CD4-positive, alpha-beta T cell (primary cell): ENCODE data around the gene SRMS. TPM values are rescaled to one million over a fixed set of nuclear protein-coding genes. Genes with fewer than 3 reads are reported as not detected.

Experiments
- ATAC-seq: fragments of 200-7000 bp; cut with Tn5 transposase; one replicate; pipeline ENCODE4 v1.10.0; 2022; ENCODE audit warnings: mild to moderate bottlenecking; ENCODE audit not compliant: poor library complexity
- CTCF ChIA-PET: fragments of 350-600 bp; sonication (Branson Sonifier 250); formaldehyde crosslinking; loops from one replicate; lab custom pipeline; 2021; ENCODE audit warnings: antibody characterized with exemption, inconsistent platforms; lab: Charles Lee
- POLR2A ChIA-PET: fragments of 350-600 bp; sonication (Branson Sonifier 250); formaldehyde crosslinking; loops from one replicate; lab custom pipeline; 2021; ENCODE audit warnings: antibody characterized with exemption, inconsistent platforms; lab: Charles Lee
- DNase-seq, 14 experiments: peaks; one replicate each; pipeline ENCODE4 v3.0.0-alpha.2; 2013 to 2020; ENCODE audit warnings: mixed read lengths in 2 of 14
- H3K27ac ChIP-seq, 2 donors: one replicate each; pipeline versions ENCODE4 v1.5.1 to v1.7.0; 2013; ENCODE audit warnings: low read length in 2 of 2, low read depth in 1 of 2, mild to moderate bottlenecking in 1 of 2
- H3K27me3 ChIP-seq, 2 experiments: 1 replicate in 1 of 2; 2 replicates in 1 of 2; pipeline versions ENCODE4 v1.6.1 to v1.7.0; 2013; ENCODE audit warnings: low read length in 2 of 2, control low read depth in 1 of 2, mild to moderate bottlenecking in 1 of 2, moderate library complexity in 1 of 2; ENCODE audit not compliant: insufficient read depth in 2 of 2, control insufficient read depth in 1 of 2
- H3K36me3 ChIP-seq: one replicate; pipeline ENCODE4 v1.6.1; 2013; ENCODE audit warnings: low read length, control low read depth; ENCODE audit not compliant: insufficient read depth
- H3K4me1 ChIP-seq: one replicate; pipeline ENCODE4 v1.6.1; 2013; ENCODE audit warnings: low read length, control low read depth; ENCODE audit not compliant: insufficient read depth
- H3K4me3 ChIP-seq: one replicate; pipeline ENCODE4 v1.5.1; 2013; ENCODE audit warnings: mild to moderate bottlenecking, low read length, moderate library complexity
- H3K9me3 ChIP-seq, 2 experiments: 1 replicate in 1 of 2; 2 replicates in 1 of 2; pipeline versions ENCODE4 v1.6.1 to v1.7.0; 2013; ENCODE audit warnings: low read length in 2 of 2, mild to moderate bottlenecking in 2 of 2, control low read depth in 1 of 2, moderate library complexity in 1 of 2; ENCODE audit not compliant: control insufficient read depth in 1 of 2, insufficient read depth in 1 of 2
- H3K27ac Mint-ChIP-seq: one replicate; pipeline ENCODE4 v1.8.0; 2020; ENCODE audit warnings: mixed read lengths
- H3K27me3 Mint-ChIP-seq: one replicate; pipeline ENCODE4 v1.8.0; 2021; ENCODE audit warnings: mixed read lengths
- H3K36me3 Mint-ChIP-seq: one replicate; pipeline ENCODE4 v1.8.0; 2021; ENCODE audit warnings: low read depth, mixed read lengths
- H3K4me1 Mint-ChIP-seq: one replicate; pipeline ENCODE4 v1.8.0; 2021; ENCODE audit warnings: low read depth, mixed read lengths
- H3K4me3 Mint-ChIP-seq: one replicate; pipeline ENCODE4 v1.8.0; 2020; ENCODE audit warnings: mild to moderate bottlenecking, mixed read lengths
- H3K9me3 Mint-ChIP-seq: one replicate; pipeline ENCODE4 v1.8.0; 2020; ENCODE audit warnings: mixed read lengths
- intact Hi-C, 2 experiments: fragments of 100-400 bp; cut with DNase I in 1 of 2; cut with micrococcal nuclease in 1 of 2; formaldehyde crosslinking; loops; one replicate each; pipeline versions ENCODE4 v1.15.1 to v1.9.0; 2023 to 2025; cut with DNase I, micrococcal nuclease
- total RNA-seq, 174 experiments: library from RNA in 2 of 174; stranded (reverse) in 2 of 174; gene quantifications; one replicate each; pipeline ENCODE4 v1.2.3 and lab custom pipeline; 2021 to 2026
- TF ChIP-seq, protein P1 (sequence below): fragments of 200-600 bp; IDR thresholded peaks from one replicate; pipeline ENCODE4 v1.8.0; 2022; ENCODE audit warnings: antibody characterized with exemption, mild to moderate bottlenecking

The SRMS gene
- total RNA-seq, 2 experiments from 2014 or later: not detected

DNA sequence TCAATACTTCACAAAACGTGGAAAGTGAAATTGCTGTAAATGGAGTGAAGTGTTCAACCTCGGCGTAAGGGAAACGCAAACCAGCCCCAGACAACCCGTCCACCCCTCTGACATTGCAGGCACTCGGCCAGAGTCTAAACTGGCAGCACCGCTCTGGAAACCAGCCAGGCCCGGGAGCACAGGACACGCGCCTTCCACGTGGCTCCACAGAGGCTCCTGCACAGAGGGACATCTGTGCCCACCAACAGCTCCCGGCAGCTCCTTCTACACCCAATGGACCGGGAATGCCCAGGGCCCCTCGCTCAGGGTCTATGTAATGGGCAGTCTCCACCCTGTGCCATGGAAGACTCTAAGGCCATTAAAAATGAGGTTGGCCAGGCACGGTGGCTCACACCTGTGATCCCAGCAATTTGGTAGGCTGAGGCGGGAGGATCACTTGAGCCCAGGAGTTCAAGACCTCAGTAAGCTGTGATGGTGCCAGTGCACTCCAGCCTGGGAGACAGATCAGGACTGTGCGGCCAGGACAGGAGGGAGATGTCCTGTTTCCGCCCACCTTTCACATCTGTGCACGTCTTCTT lies 29.9 kb upstream of the SRMS start:
- ATAC-seq (no peak), DNase-seq (no peak)
- H3K27me3 Mint-ChIP-seq: no peaks in the 10 kb centered on the region
- Histone ChIP-seq H3K4me3 (no peak overlapping the region), H3K36me3 (peaks cover 3% of the 10 kb centered on the region), H3K9me3 (peaks cover 0 to 4% of the 10 kb centered on the region in 2 experiments), H3K27me3 (no peaks in the 10 kb centered on the region), H3K27ac (no peak overlapping the region), H3K4me1 (peaks cover 31% of the 10 kb centered on the region)
- peaks cover 15% of the 10 kb centered on the region for H3K4me1 Mint-ChIP-seq
- H3K9me3 Mint-ChIP-seq: no peaks in the 10 kb centered on the region
- ChIA-PET CTCF (no interaction called here), POLR2A (interaction anchor here (0.8 to 1.5 kb wide), 2 partner anchors 9 to 40 kb away, joined by 4 read pairs; partner anchors contain the start of gene PTK6)
- H3K4me3 Mint-ChIP-seq: no peak overlapping the region
- H3K27ac Mint-ChIP-seq: no peak overlapping the region
- intact Hi-C loops: no loop called here
- no peaks in the 10 kb centered on the region for H3K36me3 Mint-ChIP-seq
- TF ChIP-seq, protein P1, sequence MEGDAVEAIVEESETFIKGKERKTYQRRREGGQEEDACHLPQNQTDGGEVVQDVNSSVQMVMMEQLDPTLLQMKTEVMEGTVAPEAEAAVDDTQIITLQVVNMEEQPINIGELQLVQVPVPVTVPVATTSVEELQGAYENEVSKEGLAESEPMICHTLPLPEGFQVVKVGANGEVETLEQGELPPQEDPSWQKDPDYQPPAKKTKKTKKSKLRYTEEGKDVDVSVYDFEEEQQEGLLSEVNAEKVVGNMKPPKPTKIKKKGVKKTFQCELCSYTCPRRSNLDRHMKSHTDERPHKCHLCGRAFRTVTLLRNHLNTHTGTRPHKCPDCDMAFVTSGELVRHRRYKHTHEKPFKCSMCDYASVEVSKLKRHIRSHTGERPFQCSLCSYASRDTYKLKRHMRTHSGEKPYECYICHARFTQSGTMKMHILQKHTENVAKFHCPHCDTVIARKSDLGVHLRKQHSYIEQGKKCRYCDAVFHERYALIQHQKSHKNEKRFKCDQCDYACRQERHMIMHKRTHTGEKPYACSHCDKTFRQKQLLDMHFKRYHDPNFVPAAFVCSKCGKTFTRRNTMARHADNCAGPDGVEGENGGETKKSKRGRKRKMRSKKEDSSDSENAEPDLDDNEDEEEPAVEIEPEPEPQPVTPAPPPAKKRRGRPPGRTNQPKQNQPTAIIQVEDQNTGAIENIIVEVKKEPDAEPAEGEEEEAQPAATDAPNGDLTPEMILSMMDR: no peak

DNA sequence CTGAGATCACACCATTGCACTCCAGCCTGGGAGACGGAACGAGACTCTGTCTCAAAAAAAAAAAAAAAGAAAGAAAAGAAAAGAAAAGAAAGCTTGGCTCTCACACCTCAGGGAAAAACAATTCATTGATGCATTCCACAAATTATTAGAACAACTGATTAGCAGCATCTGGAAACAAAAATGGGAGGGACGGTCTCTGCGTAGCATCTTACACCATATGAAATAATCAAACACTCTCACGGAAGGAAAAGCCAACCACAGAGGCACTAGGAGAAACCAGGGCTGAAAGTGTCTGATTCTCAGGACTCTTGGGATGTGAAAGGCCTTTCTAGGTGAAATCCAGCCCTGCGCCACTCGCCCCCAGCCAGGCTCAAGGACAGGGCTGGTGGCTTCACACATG lies 28.8 kb upstream of the SRMS start:
- no peaks in the 10 kb centered on the region for H3K27me3 Mint-ChIP-seq
- DNase-seq (no peak), ATAC-seq (no peak)
- H3K27ac Mint-ChIP-seq: no peak overlapping the region
- no peak overlapping the region for H3K4me3 ChIP-seq
- intact Hi-C loops: no loop called here
- peaks cover 15% of the 10 kb centered on the region for H3K4me1 Mint-ChIP-seq
- H3K4me1 ChIP-seq: peaks cover 36% of the 10 kb centered on the region
- H3K9me3 ChIP-seq: peaks cover 0 to 4% of the 10 kb centered on the region in 2 experiments
- H3K27ac ChIP-seq: no peak overlapping the region
- peaks cover 4% of the 10 kb centered on the region for H3K36me3 ChIP-seq
- no peaks in the 10 kb centered on the region for H3K9me3 Mint-ChIP-seq
- H3K36me3 Mint-ChIP-seq: no peaks in the 10 kb centered on the region
- POLR2A ChIA-PET: no interaction called here
- peak overlapping the region; percentile 74 for H3K4me3 Mint-ChIP-seq
- CTCF ChIA-PET: no interaction called here
- TF ChIP-seq, protein P1: no peak
- H3K27me3 ChIP-seq: no peaks in the 10 kb centered on the region

- ChIA-PET POLR2A (interaction anchor here (1.1 to 1.7 kb wide), 4 partner anchors 26 to 83 kb away, joined by 3 to 9 read pairs (median 6); partner anchors contain the start of genes PPDPF and RTEL1), CTCF (interaction anchor here (2.2 kb wide), 1 partner anchor 37 kb away, joined by 6 read pairs; no protein-coding TSS in a partner anchor)
- Histone ChIP-seq H3K9me3 (peaks cover 0 to 4% of the 10 kb centered on the region in 2 experiments), H3K4me1 (peaks cover 26% of the 10 kb centered on the region), H3K27me3 (no peaks in the 10 kb centered on the region), H3K4me3 (peak overlapping the region; percentile 83), H3K36me3 (peaks cover 6% of the 10 kb centered on the region), H3K27ac (no peak overlapping the region)
- DNase-seq: no peak
- Mint-ChIP-seq H3K27ac (no peak overlapping the region), H3K27me3 (no peaks in the 10 kb centered on the region), H3K4me1 (peaks cover 7% of the 10 kb centered on the region), H3K4me3 (peak overlapping the region; percentile 76), H3K9me3 (no peaks in the 10 kb centered on the region), H3K36me3 (no peaks in the 10 kb centered on the region)
- ATAC-seq: no peak
- intact Hi-C loops: no loop called here
- TF ChIP-seq, protein P1: no peak
Measured at GRCh38 chr20:63574829-63575743, 27.5 kb upstream of the SRMS start.
